IPS-18c (cell line): ENCODE data around the gene PDK2.

ENCODE experiments used
- H3K4me3 ChIP-seq: 2 replicates; pipeline ENCODE4 v1.7.0; 2013; ENCODE audit warnings: low read depth, mild to moderate bottlenecking, low read length, moderate library complexity; ENCODE audit not compliant: insufficient read depth
- H3K9me3 ChIP-seq: one replicate; pipeline ENCODE4 v1.6.1; 2013; ENCODE audit warnings: mild to moderate bottlenecking, low read length, moderate library complexity; ENCODE audit not compliant: control insufficient read depth, insufficient read depth

Gene PDK2

GRCh38 chr17:50090971-50091917 lies 3.9 kb upstream of the PDK2 start:
- no peak overlapping the region for H3K4me3 ChIP-seq
- no peaks in the 10 kb centered on the region for H3K9me3 ChIP-seq

- H3K4me3 ChIP-seq: no peak overlapping the region
- no peaks in the 10 kb centered on the region for H3K9me3 ChIP-seq
Measured at GRCh38 chr17:50091918-50092285, 3.2 kb upstream of the PDK2 start.

DNA sequence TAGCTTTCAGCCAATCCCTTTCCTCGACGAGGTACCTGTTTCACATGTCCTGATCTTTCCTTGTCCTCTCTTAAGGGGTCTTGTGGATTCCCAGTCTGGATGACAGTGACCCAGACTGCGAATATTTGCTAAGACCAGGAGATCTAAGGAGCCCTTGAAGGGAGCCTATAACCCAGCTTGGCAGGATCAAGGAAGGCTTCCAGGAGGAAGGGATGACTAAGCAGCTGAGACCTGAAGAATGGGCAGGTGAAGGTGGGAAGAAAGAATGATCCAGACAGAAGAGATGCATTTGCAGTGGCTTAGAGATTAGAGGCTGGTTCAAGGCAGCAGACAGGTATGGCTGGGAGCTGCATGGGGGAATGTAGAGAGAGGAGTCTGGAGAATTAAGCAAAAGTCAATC lies 1.9 kb upstream of the PDK2 start:
- no peak overlapping the region for H3K4me3 ChIP-seq
- no peaks in the 10 kb centered on the region for H3K9me3 ChIP-seq

DNA sequence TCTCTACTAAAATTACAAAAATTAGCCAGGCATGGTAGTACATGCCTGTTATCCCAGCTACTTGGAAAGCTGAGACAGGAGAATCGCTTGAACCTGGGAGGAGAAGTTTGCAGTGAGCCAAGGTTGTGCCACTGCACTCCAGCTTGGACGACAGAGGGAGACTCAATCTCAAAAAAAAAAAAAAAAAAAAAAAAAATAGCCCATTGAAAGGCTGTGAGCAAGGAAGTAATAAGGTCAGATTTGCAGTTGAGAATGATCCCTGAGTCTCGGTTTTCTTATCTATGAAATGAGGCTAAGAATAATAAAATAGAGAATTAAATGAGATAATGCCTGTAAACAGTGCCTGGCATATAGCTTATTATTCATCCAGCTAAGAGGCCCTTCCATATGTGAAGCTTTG lies 1.3 kb upstream of the PDK2 start:
- no peak overlapping the region for H3K4me3 ChIP-seq
- no peaks in the 10 kb centered on the region for H3K9me3 ChIP-seq

- H3K4me3 ChIP-seq: peak overlapping the region; percentile 81
Measured at GRCh38 chr17:50094243-50094752, 853 bp upstream of the PDK2 start.

DNA sequence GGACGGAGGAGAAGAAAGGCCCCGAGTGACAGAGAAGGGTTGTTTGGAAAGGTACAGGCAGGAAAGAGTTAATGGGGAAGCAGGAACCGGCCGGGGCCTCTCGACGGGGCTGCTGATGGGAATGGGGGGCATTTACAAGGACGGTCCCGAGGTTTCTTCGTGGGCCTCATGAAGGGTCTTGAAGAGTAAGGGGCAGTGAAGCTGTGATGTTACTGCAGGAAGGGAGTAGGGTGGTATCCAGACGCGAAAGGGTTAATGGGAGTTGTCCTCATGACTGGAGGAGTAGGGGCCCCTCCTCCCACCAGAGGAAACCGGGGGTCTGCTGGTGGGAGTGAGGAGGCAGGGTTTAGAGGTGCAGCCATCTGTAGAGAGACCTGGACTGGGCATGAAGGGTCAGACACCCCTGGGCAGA lies 481 bp downstream of the PDK2 start:
- Histone ChIP-seq H3K4me3 (peak overlapping the region; percentile 81), H3K9me3 (no peaks in the 10 kb centered on the region)

More at GRCh38 chr17:50094243-50094752, 853 bp upstream of the PDK2 start:
- H3K9me3 ChIP-seq: no peaks in the 10 kb centered on the region

DNA sequence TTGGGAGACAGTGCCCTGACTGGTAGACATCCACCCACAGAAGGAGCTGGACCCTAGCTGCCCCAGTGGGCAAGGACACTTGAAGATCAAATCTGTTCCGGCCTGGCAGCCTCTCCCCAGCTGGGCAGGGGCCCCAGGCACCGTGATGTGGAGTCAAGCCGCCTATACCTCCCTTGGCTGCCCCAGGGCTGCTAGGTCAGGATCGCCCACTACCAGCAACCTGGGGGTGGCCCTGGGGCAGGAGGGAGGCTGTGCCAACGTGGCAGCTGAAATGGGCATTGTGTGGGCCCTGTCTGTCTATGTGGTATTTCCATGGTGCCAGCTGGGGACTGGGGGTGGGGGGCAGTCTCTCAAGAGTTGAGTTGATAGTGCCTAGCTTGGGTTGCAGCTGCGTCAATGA lies 941 bp downstream of the PDK2 start:
- H3K4me3 ChIP-seq: peak overlapping the region; percentile 81
- no peaks in the 10 kb centered on the region for H3K9me3 ChIP-seq

- Histone ChIP-seq H3K9me3 (no peaks in the 10 kb centered on the region), H3K4me3 (no peak overlapping the region)
Measured at GRCh38 chr17:50096758-50097157, 1.6 kb downstream of the PDK2 start.

DNA sequence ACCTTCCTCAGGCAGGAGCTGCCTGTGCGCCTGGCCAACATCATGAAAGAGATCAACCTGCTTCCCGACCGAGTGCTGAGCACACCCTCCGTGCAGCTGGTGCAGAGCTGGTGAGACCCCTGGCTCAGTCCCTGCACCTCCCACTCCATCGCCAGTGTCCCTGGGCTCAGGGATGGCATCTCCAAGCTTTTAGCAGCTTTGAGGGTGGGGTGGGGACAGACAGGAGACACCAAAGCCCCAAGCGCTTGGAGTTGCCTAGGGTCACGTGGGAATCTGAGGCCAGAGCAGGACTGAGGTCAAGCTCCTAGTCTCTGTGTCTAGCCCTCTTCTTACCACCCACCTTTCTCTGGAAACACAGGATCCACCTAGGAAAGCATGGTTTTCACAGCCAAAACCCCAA lies 2.3 kb downstream of the PDK2 start:
- Histone ChIP-seq H3K4me3 (no peak overlapping the region), H3K9me3 (no peaks in the 10 kb centered on the region)

DNA sequence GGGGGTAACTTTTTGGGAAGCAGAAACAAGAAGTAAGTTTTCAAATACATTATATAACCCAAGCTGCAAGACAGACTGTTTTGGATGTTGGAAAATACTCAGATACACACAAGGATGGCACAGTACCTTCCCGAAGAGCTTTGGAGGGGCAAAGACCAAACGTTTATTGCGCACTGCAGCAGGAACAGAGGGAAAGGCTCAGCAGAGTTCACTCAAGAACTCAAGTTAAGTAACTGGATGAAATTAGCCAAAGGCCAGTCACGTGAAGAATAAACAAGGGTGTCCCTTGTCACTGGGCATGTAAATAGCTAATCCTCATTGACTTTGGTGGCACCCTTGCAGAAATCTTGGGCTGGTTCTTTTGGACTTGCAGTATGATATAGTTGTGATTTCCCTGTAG lies 2.8 kb downstream of the PDK2 start:
- no peaks in the 10 kb centered on the region for H3K9me3 ChIP-seq
- no peak overlapping the region for H3K4me3 ChIP-seq

DNA sequence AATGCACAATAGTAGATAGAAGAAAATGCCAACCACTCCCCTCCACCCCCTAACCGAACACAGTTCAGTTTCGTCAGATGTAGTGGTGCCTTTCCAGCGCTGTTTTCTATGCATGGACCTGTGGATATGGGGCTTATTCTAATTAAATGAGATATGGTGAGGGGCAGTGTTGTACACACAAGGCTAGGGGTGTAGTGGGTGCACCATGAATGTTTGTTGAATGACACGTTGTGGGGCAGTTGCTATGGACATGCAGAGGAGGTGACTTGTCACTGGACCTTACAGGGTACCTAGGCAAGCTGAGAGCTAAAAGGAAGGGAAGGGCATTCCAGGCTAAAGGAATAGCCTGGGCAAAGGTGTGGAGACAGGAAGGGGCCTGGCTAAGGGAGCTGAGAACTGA lies 3.4 kb downstream of the PDK2 start:
- no peak overlapping the region for H3K4me3 ChIP-seq
- no peaks in the 10 kb centered on the region for H3K9me3 ChIP-seq

GRCh38 chr17:50099003-50099402 lies 3.9 kb downstream of the PDK2 start:
- H3K4me3 ChIP-seq: no peak overlapping the region
- H3K9me3 ChIP-seq: no peaks in the 10 kb centered on the region

- H3K4me3 ChIP-seq: no peak overlapping the region
- H3K9me3 ChIP-seq: no peaks in the 10 kb centered on the region
Measured at GRCh38 chr17:50100480-50100883, 5.3 kb downstream of the PDK2 start.

DNA sequence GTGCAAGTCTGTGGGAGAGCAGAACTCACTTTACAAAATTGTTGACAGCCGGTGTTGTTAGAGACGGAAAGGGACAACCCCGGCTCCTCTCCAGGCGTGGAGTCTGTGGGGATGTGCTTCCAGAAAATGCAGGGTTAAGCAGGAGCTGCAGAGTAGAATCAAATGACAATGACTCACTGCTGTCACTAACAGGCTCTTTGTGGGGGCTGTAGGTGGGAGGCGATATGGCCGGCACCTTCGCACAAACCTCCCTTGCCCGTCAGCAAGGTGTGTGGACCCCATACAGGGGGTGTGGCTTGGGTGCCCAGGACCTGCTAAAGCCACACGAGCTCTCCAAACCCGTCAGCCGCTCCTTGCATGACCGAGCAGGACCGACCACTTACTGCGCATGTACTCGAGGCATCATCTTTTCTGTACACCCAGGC lies 5.8 kb downstream of the PDK2 start:
- Histone ChIP-seq H3K9me3 (no peaks in the 10 kb centered on the region), H3K4me3 (no peak overlapping the region)

DNA sequence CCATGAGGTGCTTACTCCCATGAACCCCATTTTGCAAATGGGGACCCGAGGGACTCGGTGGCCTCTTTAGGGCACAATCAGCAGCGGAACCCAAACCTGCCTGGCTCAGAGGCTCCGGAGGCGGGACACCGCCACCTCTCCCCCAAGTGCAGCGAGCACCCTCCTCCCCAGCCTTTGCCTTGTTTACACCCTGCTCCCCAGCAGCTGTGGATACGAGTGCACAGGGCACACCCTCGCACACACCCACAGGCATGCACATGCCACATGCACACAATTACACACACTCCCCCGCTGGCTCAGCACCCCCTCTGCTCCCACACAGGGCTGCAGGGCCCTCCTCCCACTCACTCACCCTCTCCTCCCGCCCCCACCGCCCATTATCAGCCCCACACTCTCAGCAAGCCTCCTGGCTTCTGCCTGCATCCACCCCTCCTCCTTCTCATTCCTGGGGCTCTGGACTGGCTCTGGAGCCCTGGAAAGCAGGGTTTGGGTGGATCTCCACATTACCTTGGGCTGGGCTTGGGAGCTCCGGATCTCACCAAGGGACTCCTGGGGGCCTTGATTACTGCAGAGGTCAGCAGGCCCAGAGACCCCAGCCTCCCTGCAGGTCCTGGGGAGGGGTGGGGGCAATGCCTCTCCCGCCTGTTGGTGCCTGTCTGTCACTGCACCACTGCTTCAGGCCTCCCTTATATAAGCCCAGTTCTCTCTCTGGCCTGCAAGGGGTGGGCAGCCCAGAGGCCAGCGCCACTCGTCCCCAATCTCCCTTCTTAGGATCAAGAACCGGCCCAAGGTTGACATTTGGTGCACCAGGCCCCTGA lies 6.4 kb downstream of the PDK2 start:
- no peak overlapping the region for H3K4me3 ChIP-seq
- H3K9me3 ChIP-seq: no peaks in the 10 kb centered on the region

DNA sequence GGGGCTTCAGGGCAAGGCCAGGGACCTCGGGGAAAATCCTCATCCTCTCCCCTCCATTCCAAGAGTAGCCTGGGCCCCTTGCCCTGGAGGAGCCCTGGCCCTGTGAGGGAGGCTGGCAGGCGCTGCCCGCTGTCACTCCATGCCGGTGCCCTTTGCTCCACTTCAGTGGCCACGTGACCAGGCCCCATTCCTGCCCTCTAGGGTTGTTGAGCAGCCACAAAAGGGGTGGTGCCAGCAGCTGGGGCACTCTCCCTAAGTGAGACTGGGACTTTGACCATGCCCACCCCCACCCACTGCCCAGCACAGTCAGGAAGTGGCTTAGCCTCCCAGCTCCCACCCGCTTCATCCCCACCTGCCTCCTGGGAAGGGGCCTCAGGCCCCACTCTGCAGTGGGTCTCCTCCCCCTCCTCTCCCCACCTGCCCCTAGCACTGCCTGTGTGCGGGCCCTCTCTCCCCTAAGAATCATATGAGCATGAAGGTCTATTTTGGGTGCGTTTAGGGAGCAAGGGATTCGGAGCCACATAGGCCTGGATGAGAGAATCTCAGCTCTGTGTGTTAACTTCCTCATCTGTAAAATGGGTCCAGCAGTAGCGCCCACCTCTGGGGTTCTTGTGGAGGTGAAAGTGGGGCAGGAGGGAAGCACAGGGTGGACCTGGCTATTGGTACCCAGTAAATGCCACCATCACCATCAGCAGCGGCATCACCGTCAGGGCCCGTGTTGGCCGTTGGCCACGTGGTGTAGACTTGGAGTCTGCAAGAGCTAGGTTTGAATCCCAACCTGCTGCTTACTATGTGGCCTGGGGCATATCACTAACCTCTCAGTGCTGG lies 7.2 kb downstream of the PDK2 start:
- no peak overlapping the region for H3K4me3 ChIP-seq
- H3K9me3 ChIP-seq: no peaks in the 10 kb centered on the region

GRCh38 chr17:50103252-50103651 lies 8.1 kb downstream of the PDK2 start:
- no peak overlapping the region for H3K4me3 ChIP-seq
- H3K9me3 ChIP-seq: no peaks in the 10 kb centered on the region
